ENCODE results near the gene AHCYL1.

AHCYL1 gene

GRCh38 chr1:110040548-110040947 lies 56.0 kb downstream of the AHCYL1 start:
- Histone ChIP-seq H2AK5ac (ENCODE audit: low read length) (no peak overlapping the region), H3K79me2 (ENCODE audit: control insufficient read depth, insufficient read depth, low read length) (peaks cover 11% of the 10 kb centered on the region), H3K79me1 (ENCODE audit: low read length) (peaks cover 8% of the 10 kb centered on the region), H3K36me3 (ENCODE audit: control insufficient read depth, insufficient read depth, low read length) (peaks cover 28% of the 10 kb centered on the region), H3K4ac (ENCODE audit: low read depth, low read length) (no peak overlapping the region), H4K8ac (ENCODE audit: low read depth, low read length) (no peak overlapping the region), H3K23ac (ENCODE audit: low read length) (no peak overlapping the region), H3K4me2 (ENCODE audit: low read length) (no peak overlapping the region), H3K4me1 (ENCODE audit: control insufficient read depth, low read depth, low read length) (peaks cover 2% of the 10 kb centered on the region), H2BK120ac (ENCODE audit: low read depth, low read length) (no peak overlapping the region), H3K18ac (ENCODE audit: low read length) (no peak overlapping the region), H2BK15ac (replicated peaks; ENCODE audit: low read depth) (no peak overlapping the region), H3K27me3 (ENCODE audit: insufficient read depth, low read length, poor library complexity) (no peaks in the 10 kb centered on the region), H3K4me3 (ENCODE audit: low read length) (no peak overlapping the region), H3K9ac (ENCODE audit: low read length) (no peak overlapping the region), H3K27ac (ENCODE audit: low read depth, low read length) (no peak overlapping the region), H3K56ac (ENCODE audit: low read length) (no peak overlapping the region), H2BK5ac (ENCODE audit: low read length) (no peak overlapping the region), H4K5ac (ENCODE audit: low read length) (no peak overlapping the region)
- no peak for DNase-seq
- WGBS (ENCODE audit: extremely low coverage, insufficient coverage, low lambda C conversion rate), result no CpG with 5 or more reads among the region's 4 CpGs

DNA sequence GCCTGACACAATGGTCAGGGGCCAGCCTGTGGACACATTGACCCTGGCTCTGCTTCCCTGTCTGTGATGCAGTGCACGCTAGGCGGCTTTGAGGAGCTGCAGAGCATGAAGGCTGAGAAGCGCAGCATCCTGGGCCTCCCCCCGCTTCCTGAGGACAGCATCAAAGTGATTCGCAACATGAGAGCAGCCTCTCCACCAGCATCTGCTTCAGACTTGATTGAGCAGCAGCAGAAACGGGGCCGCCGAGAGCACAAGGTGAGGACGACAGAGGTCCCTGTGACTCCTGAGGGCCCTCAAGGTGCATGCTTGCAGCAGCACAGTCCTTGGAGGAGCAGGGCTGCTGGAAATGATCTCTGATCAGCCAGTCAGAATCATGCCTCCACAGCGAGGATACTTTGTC lies 58.5 kb downstream of the AHCYL1 start:
- H3K27ac ChIP-seq (ENCODE audit: low read depth, low read length), result no peak overlapping the region
- no peak overlapping the region for H2AK5ac ChIP-seq (ENCODE audit: low read length)
- peaks cover 2% of the 10 kb centered on the region for H3K79me1 ChIP-seq (ENCODE audit: low read length)
- H3K4me1 ChIP-seq (ENCODE audit: control insufficient read depth, low read depth, low read length), result no peaks in the 10 kb centered on the region
- no peak overlapping the region for H3K18ac ChIP-seq (ENCODE audit: low read length)
- H3K36me3 ChIP-seq (ENCODE audit: control insufficient read depth, insufficient read depth, low read length), result peaks cover 38% of the 10 kb centered on the region
- no peak overlapping the region for H2BK120ac ChIP-seq (ENCODE audit: low read depth, low read length)
- no peaks in the 10 kb centered on the region for H3K27me3 ChIP-seq (ENCODE audit: insufficient read depth, low read length, poor library complexity)
- no peak overlapping the region for H3K4ac ChIP-seq (ENCODE audit: low read depth, low read length)
- no peak overlapping the region for H2BK5ac ChIP-seq (ENCODE audit: low read length)
- DNase-seq, result no peak
- H3K4me3 ChIP-seq (ENCODE audit: low read length), result no peak overlapping the region
- H3K9ac ChIP-seq (ENCODE audit: low read length), result no peak overlapping the region
- no peak overlapping the region for H3K4me2 ChIP-seq (ENCODE audit: low read length)
- no peaks in the 10 kb centered on the region for H3K79me2 ChIP-seq (ENCODE audit: control insufficient read depth, insufficient read depth, low read length)
- H2BK15ac ChIP-seq (replicated peaks; ENCODE audit: low read depth), result no peak overlapping the region
- no CpG with 5 or more reads among the region's 10 CpGs for WGBS (ENCODE audit: extremely low coverage, insufficient coverage, low lambda C conversion rate)
- no peak overlapping the region for H4K8ac ChIP-seq (ENCODE audit: low read depth, low read length)
- no peak overlapping the region for H4K5ac ChIP-seq (ENCODE audit: low read length)
- H3K56ac ChIP-seq (ENCODE audit: low read length), result no peak overlapping the region
- no peak overlapping the region for H3K23ac ChIP-seq (ENCODE audit: low read length)

GRCh38 chr1:110047463-110047862 lies 62.9 kb downstream of the AHCYL1 start:
- Histone ChIP-seq H3K27ac (ENCODE audit: low read depth, low read length) (no peak overlapping the region), H3K4me2 (ENCODE audit: low read length) (no peak overlapping the region), H3K79me2 (ENCODE audit: control insufficient read depth, insufficient read depth, low read length) (no peaks in the 10 kb centered on the region), H3K4me1 (ENCODE audit: control insufficient read depth, low read depth, low read length) (no peaks in the 10 kb centered on the region), H3K27me3 (ENCODE audit: insufficient read depth, low read length, poor library complexity) (no peaks in the 10 kb centered on the region), H3K18ac (ENCODE audit: low read length) (no peak overlapping the region), H2BK5ac (ENCODE audit: low read length) (no peak overlapping the region), H3K9ac (ENCODE audit: low read length) (no peak overlapping the region), H4K8ac (ENCODE audit: low read depth, low read length) (no peak overlapping the region), H2AK5ac (ENCODE audit: low read length) (no peak overlapping the region), H3K56ac (ENCODE audit: low read length) (no peak overlapping the region), H3K4me3 (ENCODE audit: low read length) (no peak overlapping the region), H2BK15ac (replicated peaks; ENCODE audit: low read depth) (no peak overlapping the region), H4K5ac (ENCODE audit: low read length) (no peak overlapping the region), H3K36me3 (ENCODE audit: control insufficient read depth, insufficient read depth, low read length) (peaks cover 35% of the 10 kb centered on the region), H3K23ac (ENCODE audit: low read length) (no peak overlapping the region), H2BK120ac (ENCODE audit: low read depth, low read length) (no peak overlapping the region), H3K79me1 (ENCODE audit: low read length) (no peaks in the 10 kb centered on the region), H3K4ac (ENCODE audit: low read depth, low read length) (no peak overlapping the region)
- WGBS (ENCODE audit: extremely low coverage, insufficient coverage, low lambda C conversion rate), result no CpG with 5 or more reads among the region's 3 CpGs
- peak; percentile 33 for DNase-seq

GRCh38 chr1:110048240-110048639 lies 63.7 kb downstream of the AHCYL1 start:
- H3K27me3 ChIP-seq (ENCODE audit: insufficient read depth, low read length, poor library complexity), result no peaks in the 10 kb centered on the region
- H3K56ac ChIP-seq (ENCODE audit: low read length), result no peak overlapping the region
- WGBS (ENCODE audit: extremely low coverage, insufficient coverage, low lambda C conversion rate), result no CpG with 5 or more reads among the region's 5 CpGs
- H3K4me1 ChIP-seq (ENCODE audit: control insufficient read depth, low read depth, low read length), result no peaks in the 10 kb centered on the region
- H3K36me3 ChIP-seq (ENCODE audit: control insufficient read depth, insufficient read depth, low read length), result peaks cover 29% of the 10 kb centered on the region
- H2BK15ac ChIP-seq (replicated peaks; ENCODE audit: low read depth), result no peak overlapping the region
- no peak overlapping the region for H3K27ac ChIP-seq (ENCODE audit: low read depth, low read length)
- no peak overlapping the region for H2BK120ac ChIP-seq (ENCODE audit: low read depth, low read length)
- no peak overlapping the region for H3K23ac ChIP-seq (ENCODE audit: low read length)
- H3K4me2 ChIP-seq (ENCODE audit: low read length), result no peak overlapping the region
- no peak overlapping the region for H4K8ac ChIP-seq (ENCODE audit: low read depth, low read length)
- H3K4ac ChIP-seq (ENCODE audit: low read depth, low read length), result no peak overlapping the region
- no peak overlapping the region for H3K4me3 ChIP-seq (ENCODE audit: low read length)
- H4K5ac ChIP-seq (ENCODE audit: low read length), result no peak overlapping the region
- H2AK5ac ChIP-seq (ENCODE audit: low read length), result no peak overlapping the region
- no peak overlapping the region for H3K18ac ChIP-seq (ENCODE audit: low read length)
- no peak overlapping the region for H2BK5ac ChIP-seq (ENCODE audit: low read length)
- no peak overlapping the region for H3K9ac ChIP-seq (ENCODE audit: low read length)
- H3K79me2 ChIP-seq (ENCODE audit: control insufficient read depth, insufficient read depth, low read length), result no peaks in the 10 kb centered on the region
- DNase-seq, result no peak
- H3K79me1 ChIP-seq (ENCODE audit: low read length), result no peaks in the 10 kb centered on the region

DNA sequence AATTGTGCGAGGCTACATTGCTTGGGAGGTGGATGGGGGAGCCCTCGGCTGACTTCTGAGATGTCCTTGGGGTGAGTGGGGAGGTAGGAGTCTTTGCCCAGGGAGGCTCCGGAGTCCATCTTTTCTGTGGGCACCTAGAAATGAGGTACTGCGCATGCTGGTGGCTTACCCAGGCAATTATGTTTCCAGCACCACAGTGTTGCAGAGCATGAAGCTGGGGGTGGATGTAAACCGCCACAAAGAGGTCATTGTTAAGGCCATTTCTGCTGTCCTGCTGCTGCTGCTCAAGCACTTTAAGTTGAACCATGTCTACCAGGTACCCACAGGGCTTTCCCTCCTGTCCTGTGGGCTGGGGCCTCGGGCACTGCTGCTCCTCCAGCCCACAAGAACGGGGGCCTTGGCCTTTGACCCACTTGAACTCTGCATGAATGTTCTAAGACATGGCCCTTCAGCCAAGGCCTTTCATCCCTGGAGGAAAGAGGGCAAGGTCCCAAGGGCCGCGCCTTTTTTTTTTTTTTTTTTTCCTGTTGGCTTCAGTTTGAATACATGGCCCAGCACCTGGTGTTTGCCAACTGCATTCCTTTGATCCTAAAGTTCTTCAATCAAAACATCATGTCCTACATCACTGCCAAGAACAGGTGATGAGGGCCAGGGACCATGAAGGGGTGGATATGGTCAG lies 64.5 kb downstream of the AHCYL1 start:
- H3K4me3 ChIP-seq (ENCODE audit: low read length), result no peak overlapping the region
- H3K18ac ChIP-seq (ENCODE audit: low read length), result no peak overlapping the region

More for the DNA sequence above, 64.5 kb downstream of the AHCYL1 start:
- no peak overlapping the region for H2BK15ac ChIP-seq (replicated peaks; ENCODE audit: low read depth)
- no CpG with 5 or more reads among the region's 9 CpGs for WGBS (ENCODE audit: extremely low coverage, insufficient coverage, low lambda C conversion rate)
- no peak overlapping the region for H3K4ac ChIP-seq (ENCODE audit: low read depth, low read length)
- H3K79me1 ChIP-seq (ENCODE audit: low read length), result no peaks in the 10 kb centered on the region
- H3K56ac ChIP-seq (ENCODE audit: low read length), result no peak overlapping the region
- no peaks in the 10 kb centered on the region for H3K27me3 ChIP-seq (ENCODE audit: insufficient read depth, low read length, poor library complexity)
- no peak overlapping the region for H2BK120ac ChIP-seq (ENCODE audit: low read depth, low read length)
- no peak overlapping the region for H3K23ac ChIP-seq (ENCODE audit: low read length)
- H3K4me1 ChIP-seq (ENCODE audit: control insufficient read depth, low read depth, low read length), result no peaks in the 10 kb centered on the region
- H3K79me2 ChIP-seq (ENCODE audit: control insufficient read depth, insufficient read depth, low read length), result no peaks in the 10 kb centered on the region
- H3K27ac ChIP-seq (ENCODE audit: low read depth, low read length), result no peak overlapping the region
- H3K4me2 ChIP-seq (ENCODE audit: low read length), result no peak overlapping the region
- no peak overlapping the region for H2BK5ac ChIP-seq (ENCODE audit: low read length)
- H3K36me3 ChIP-seq (ENCODE audit: control insufficient read depth, insufficient read depth, low read length), result peaks cover 25% of the 10 kb centered on the region
- DNase-seq, result no peak
- H2AK5ac ChIP-seq (ENCODE audit: low read length), result no peak overlapping the region
- H4K8ac ChIP-seq (ENCODE audit: low read depth, low read length), result no peak overlapping the region
- H4K5ac ChIP-seq (ENCODE audit: low read length), result no peak overlapping the region
- H3K9ac ChIP-seq (ENCODE audit: low read length), result no peak overlapping the region
